H9 (cell line): ENCODE results near the gene ST6GALNAC3. TPM values are rescaled to one million over a fixed set of nuclear protein-coding genes. Genes with fewer than 3 reads are reported as not detected.

ENCODE experiments used
- DNase-seq: peaks from one replicate; pipeline ENCODE4 v3.0.0-alpha.2; 2017
- H2AFZ ChIP-seq: one replicate; pipeline ENCODE4 v1.6.1; 2013; ENCODE audit warnings: mild to moderate bottlenecking, low read length, control low read depth, moderate library complexity
- H2AK5ac ChIP-seq: 2 replicates; pipeline ENCODE4 v1.6.1; 2013; ENCODE audit warnings: low read length, control low read depth, mixed read lengths; ENCODE audit not compliant: insufficient read length
- H2BK120ac ChIP-seq: one replicate; pipeline ENCODE4 v1.6.1; 2013; ENCODE audit warnings: low read depth, mild to moderate bottlenecking, low read length, control low read depth, inconsistent platforms; ENCODE audit not compliant: poor library complexity, severe bottlenecking
- H2BK12ac ChIP-seq: 2 replicates; pipeline ENCODE4 v1.6.1; 2013; ENCODE audit warnings: low read length, control low read depth, mixed read lengths, low read depth; ENCODE audit not compliant: insufficient read length
- H2BK15ac ChIP-seq: 2 replicates; pipeline ENCODE4 v1.6.1; 2013; ENCODE audit warnings: low read depth, low read length, control low read depth
- H2BK20ac ChIP-seq: one replicate; pipeline ENCODE4 v1.6.1; 2013; ENCODE audit warnings: low read depth, mild to moderate bottlenecking, low read length, control low read depth, inconsistent platforms; ENCODE audit not compliant: poor library complexity, severe bottlenecking
- H2BK5ac ChIP-seq: 2 replicates; pipeline ENCODE4 v1.6.1; 2013; ENCODE audit warnings: low read length, control low read depth, mixed read lengths; ENCODE audit not compliant: insufficient read length
- H3K14ac ChIP-seq: 2 replicates; pipeline ENCODE4 v1.6.1; 2013; ENCODE audit warnings: low read length, control low read depth; ENCODE audit not compliant: insufficient read depth
- H3K18ac ChIP-seq: 2 replicates; pipeline ENCODE4 v1.6.1; 2013; ENCODE audit warnings: low read depth, mild to moderate bottlenecking, mixed read lengths, low read length, control low read depth; ENCODE audit not compliant: insufficient read length
- H3K23ac ChIP-seq: 2 replicates; pipeline ENCODE4 v1.6.1; 2013; ENCODE audit warnings: low read length, control low read depth, mixed read lengths, low read depth; ENCODE audit not compliant: insufficient read length
- H3K23me2 ChIP-seq: 2 replicates; pipeline ENCODE4 v1.6.1; 2013; ENCODE audit warnings: low read depth, mild to moderate bottlenecking, mixed read lengths, low read length, control low read depth; ENCODE audit not compliant: insufficient read length, poor library complexity, severe bottlenecking
- H3K27ac ChIP-seq: 2 replicates; pipeline ENCODE4 v1.5.1; 2013; ENCODE audit warnings: low read length, control low read depth, mixed read lengths, low read depth; ENCODE audit not compliant: insufficient read length
- H3K27me3 ChIP-seq: 2 replicates; pipeline ENCODE4 v1.6.1; 2013; ENCODE audit warnings: low read length, control low read depth, inconsistent platforms; ENCODE audit not compliant: insufficient read depth
- H3K4ac ChIP-seq: 2 replicates; pipeline ENCODE4 v1.6.1; 2013; ENCODE audit warnings: low read depth, mild to moderate bottlenecking, control low read depth, inconsistent platforms, low read length, moderate library complexity
- H3K4me1 ChIP-seq: 2 replicates; pipeline ENCODE4 v1.6.1; 2013; ENCODE audit warnings: low read length, control low read depth, inconsistent platforms; ENCODE audit not compliant: insufficient read depth
- H3K4me2 ChIP-seq: 2 replicates; pipeline ENCODE4 v1.6.1; 2013; ENCODE audit warnings: low read length, control low read depth, mixed read lengths; ENCODE audit not compliant: insufficient read length, insufficient read depth
- H3K56ac ChIP-seq: 2 replicates; pipeline ENCODE4 v1.6.1; 2013; ENCODE audit warnings: low read depth, mild to moderate bottlenecking, mixed read lengths, low read length, control low read depth; ENCODE audit not compliant: insufficient read length
- H3K79me1 ChIP-seq: 2 replicates; pipeline ENCODE4 v1.6.1; 2013; ENCODE audit warnings: low read depth, mild to moderate bottlenecking, moderate library complexity, low read length, control low read depth, inconsistent platforms; ENCODE audit not compliant: insufficient read depth, poor library complexity, severe bottlenecking
- H3K79me2 ChIP-seq: 2 replicates; pipeline ENCODE4 v1.6.1; 2013; ENCODE audit warnings: low read length, control low read depth, inconsistent platforms; ENCODE audit not compliant: insufficient read depth
- H3K9ac ChIP-seq: 2 replicates; pipeline ENCODE4 v1.6.1; 2013; ENCODE audit warnings: low read length, control low read depth, mixed read lengths; ENCODE audit not compliant: insufficient read length; ENCODE audit errors: extremely low read depth
- H3K9me3 ChIP-seq: one replicate; pipeline ENCODE4 v1.6.1; 2013; ENCODE audit warnings: low read depth, low read length, inconsistent platforms; ENCODE audit not compliant: control insufficient read depth
- H3T11ph ChIP-seq: one replicate; pipeline ENCODE4 v1.6.1; 2013; ENCODE audit warnings: mild to moderate bottlenecking, low read length, control low read depth, inconsistent platforms
- H4K20me1 ChIP-seq: one replicate; pipeline ENCODE4 v1.6.1; 2013; ENCODE audit not compliant: control insufficient read depth, insufficient read length, insufficient read depth
- H4K5ac ChIP-seq: 2 replicates; pipeline ENCODE4 v1.6.1; 2013; ENCODE audit warnings: low read depth, mild to moderate bottlenecking, mixed read lengths, low read length, control low read depth; ENCODE audit not compliant: insufficient read length
- H4K8ac ChIP-seq: replicated peaks from 2 replicates; pipeline ENCODE4 v1.6.1; 2013; ENCODE audit warnings: low read length, control low read depth, mixed read lengths, low read depth; ENCODE audit not compliant: insufficient read length
- H4K91ac ChIP-seq: 2 replicates; pipeline ENCODE4 v1.6.1; 2013; ENCODE audit warnings: low read depth, mild to moderate bottlenecking, moderate library complexity, mixed read lengths, low read length, control low read depth; ENCODE audit not compliant: insufficient read length
- H3K27ac Mint-ChIP-seq, 3 experiments: 2 replicates in 2 of 3; 3 replicates in 1 of 3; pipeline ENCODE4 v1.8.0; 2020 to 2021; ENCODE audit warnings: mixed read lengths in 3 of 3, mild to moderate bottlenecking in 1 of 3, moderate library complexity in 1 of 3
- H3K27me3 Mint-ChIP-seq: 2 replicates; pipeline ENCODE4 v1.8.0; 2021; ENCODE audit warnings: low read depth, mild to moderate bottlenecking, moderate library complexity, mixed read lengths
- H3K36me3 Mint-ChIP-seq, 3 experiments: 2 replicates in 2 of 3; 3 replicates in 1 of 3; pipeline ENCODE4 v1.8.0; 2020 to 2021; ENCODE audit warnings: low read depth in 3 of 3, mixed read lengths in 3 of 3; ENCODE audit not compliant: insufficient read depth in 1 of 3
- H3K4me1 Mint-ChIP-seq, 2 experiments: 2 replicates each; pipeline ENCODE4 v1.8.0; 2020; ENCODE audit warnings: mixed read lengths in 2 of 2
- H3K4me3 Mint-ChIP-seq, 2 experiments: 2 replicates in 1 of 2; 3 replicates in 1 of 2; pipeline ENCODE4 v1.8.0; 2020 to 2021; ENCODE audit warnings: mild to moderate bottlenecking in 2 of 2, mixed read lengths in 2 of 2, moderate library complexity in 1 of 2
- H3K9me3 Mint-ChIP-seq, 2 experiments: 2 replicates in 1 of 2; 3 replicates in 1 of 2; pipeline ENCODE4 v1.8.0; 2020; ENCODE audit warnings: mild to moderate bottlenecking in 2 of 2, mixed read lengths in 2 of 2, moderate library complexity in 1 of 2
- CTCF ChIP-seq: fragments of 200-600 bp; sonication (generic); conservative IDR thresholded peaks from 3 replicates; pipeline ENCODE4 v1.8.0; 2021; ENCODE audit warnings: antibody characterized with exemption, mild to moderate bottlenecking
- WGBS: extraction: QIAGEN DNeasy Blood & Tissue Kit; methylation state at CpG from one replicate; pipeline ENCODE4 v1.1.7; 2013; ENCODE audit warnings: missing lambda C conversion rate, low lambda C conversion rate, mixed read lengths; ENCODE audit not compliant: insufficient read length; ENCODE audit errors: extremely low coverage; 5-methylcytosine and 5-hydroxymethylcytosine counted together
- total RNA-seq: library from RNA; stranded (reverse); gene quantifications from 2 replicates; pipeline ENCODE4 v1.2.1, GENCODE V29; 2021

Gene ST6GALNAC3
- total RNA-seq, 1 experiment from 2014 or later: 11.2 TPM

DNA sequence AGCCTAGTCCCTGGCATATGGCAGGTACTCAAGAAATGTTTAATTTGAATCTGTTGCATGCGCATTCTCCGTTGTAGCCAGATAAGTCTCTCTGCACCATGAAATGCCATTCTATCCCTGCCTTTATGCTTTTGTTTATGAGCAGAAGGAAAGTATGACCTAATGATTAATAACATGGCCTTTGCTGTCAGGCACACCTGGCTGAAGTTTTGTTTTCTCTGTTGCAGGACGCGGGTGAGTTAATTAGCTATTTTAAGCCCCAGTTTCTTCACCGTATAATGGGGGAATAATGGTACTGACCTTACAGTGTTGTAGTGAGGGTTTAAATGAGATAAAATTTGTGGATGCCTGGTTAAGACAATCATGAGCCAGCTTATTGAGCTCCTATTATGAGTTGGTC lies 87.7 kb downstream of the ST6GALNAC3 start:
- Mint-ChIP-seq H3K27me3 (no peaks in the 10 kb centered on the region), H3K36me3 (peaks cover 0 to 13% (median 3%) of the 10 kb centered on the region in 3 experiments; a peak in 4 of 7 replicates), H3K4me1 (peaks cover 4 to 11% of the 10 kb centered on the region in 2 experiments), H3K27ac (no peak overlapping the region), H3K4me3 (no peak overlapping the region), H3K9me3 (peaks cover 1 to 6% of the 10 kb centered on the region in 2 experiments; a peak in 4 of 5 replicates)
- no peaks in the 10 kb centered on the region for H3K27me3 ChIP-seq
- no peaks in the 10 kb centered on the region for H3K9me3 ChIP-seq
- no peak overlapping the region for H3T11ph ChIP-seq
- no peaks in the 10 kb centered on the region for H3K23me2 ChIP-seq
- TF ChIP-seq CTCF: no peak
- H4K8ac ChIP-seq: no peak overlapping the region
- no peak overlapping the region for H3K18ac ChIP-seq
- no peak overlapping the region for H3K4ac ChIP-seq
- H3K79me2 ChIP-seq: no peaks in the 10 kb centered on the region
- no peak overlapping the region for H3K9ac ChIP-seq
- no peak overlapping the region for H2BK5ac ChIP-seq
- H2BK15ac ChIP-seq: no peak overlapping the region
- H2BK12ac ChIP-seq: no peak overlapping the region
- H3K4me1 ChIP-seq: no peaks in the 10 kb centered on the region; the same call in 1 of the 2 replicates
- H2AK5ac ChIP-seq: no peak overlapping the region
- WGBS: no CpG with 5 or more reads among the region's 5 CpGs
- H3K23ac ChIP-seq: no peak overlapping the region
- H3K4me2 ChIP-seq: no peak overlapping the region
- no peak overlapping the region for H3K14ac ChIP-seq
- H3K79me1 ChIP-seq: no peaks in the 10 kb centered on the region
- H4K20me1 ChIP-seq: no peaks in the 10 kb centered on the region
- H3K27ac ChIP-seq: no peak overlapping the region
- no peak for DNase-seq
- no peak overlapping the region for H4K5ac ChIP-seq
- H2AFZ ChIP-seq: no peak overlapping the region
- H3K56ac ChIP-seq: no peak overlapping the region
- no peak overlapping the region for H2BK120ac ChIP-seq
- no peak overlapping the region for H4K91ac ChIP-seq
- H2BK20ac ChIP-seq: no peak overlapping the region
